ENCODE measurements around the gene DLL1.

The DLL1 gene

GRCh38 chr6:170281331-170282292, 9.3 kb downstream of the DLL1 start:
- DNase-seq (ENCODE audit: low read depth), result no peak

- DNase-seq (ENCODE audit: low read depth), result no peak
These were observed 10.2 kb downstream of the DLL1 start for GRCh38 chr6:170280689-170281045.

- DNase-seq (ENCODE audit: low read depth), result peak; percentile 44
These were observed 10.7 kb downstream of the DLL1 start for GRCh38 chr6:170279977-170280688.

DNA sequence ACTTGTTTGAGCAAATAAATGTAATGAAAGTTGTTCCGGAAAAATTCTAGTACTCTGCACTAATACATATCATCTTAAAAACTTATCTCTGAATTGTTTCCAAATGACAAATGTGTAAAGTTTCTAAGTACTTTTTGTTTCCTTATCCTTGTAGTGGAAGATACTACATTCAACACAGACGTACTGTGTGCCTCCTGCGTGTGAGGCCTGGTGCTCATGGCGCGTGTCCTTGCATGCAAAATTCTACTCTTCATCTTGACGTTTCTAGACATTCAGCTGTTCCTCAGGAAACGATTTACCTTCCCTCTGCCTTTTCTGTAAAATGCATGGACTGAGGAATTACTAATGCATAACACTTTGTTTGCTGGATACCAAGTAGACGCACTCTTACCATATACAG, 11.5 kb downstream of the DLL1 start:
- no peak for DNase-seq (ENCODE audit: low read depth)

- DNase-seq (ENCODE audit: low read depth), result no peak
These were observed 12.2 kb downstream of the DLL1 start for GRCh38 chr6:170278743-170279094.

- no peak for DNase-seq (ENCODE audit: low read depth)
These were observed 12.8 kb downstream of the DLL1 start for GRCh38 chr6:170277893-170278742.

- DNase-seq (ENCODE audit: low read depth), result no peak
These were observed 14.4 kb downstream of the DLL1 start for GRCh38 chr6:170276369-170277057.

- no peak for DNase-seq (ENCODE audit: low read depth)
These were observed 15.9 kb downstream of the DLL1 start for GRCh38 chr6:170274713-170275560.

DNA sequence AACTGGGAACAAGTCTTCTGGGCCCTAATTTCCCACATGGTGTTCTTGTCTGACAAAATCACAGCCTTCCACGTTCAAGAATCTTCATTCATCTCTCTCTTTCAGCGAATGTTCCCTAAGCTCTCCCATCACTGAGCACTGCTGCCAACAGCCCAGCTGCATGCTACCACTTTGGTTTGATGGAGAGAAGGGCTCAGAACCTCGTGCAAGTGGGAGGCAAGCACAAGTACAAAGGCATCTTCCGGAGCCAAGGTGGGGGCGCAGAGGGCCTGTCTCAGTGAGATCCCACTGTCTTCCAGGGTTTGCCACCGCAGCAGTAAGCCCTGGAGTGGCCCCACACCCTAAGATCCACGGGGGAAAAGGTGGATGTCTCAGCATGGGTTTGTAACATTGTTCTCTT, 17.2 kb downstream of the DLL1 start:
- no peak for DNase-seq (ENCODE audit: low read depth)

DNA sequence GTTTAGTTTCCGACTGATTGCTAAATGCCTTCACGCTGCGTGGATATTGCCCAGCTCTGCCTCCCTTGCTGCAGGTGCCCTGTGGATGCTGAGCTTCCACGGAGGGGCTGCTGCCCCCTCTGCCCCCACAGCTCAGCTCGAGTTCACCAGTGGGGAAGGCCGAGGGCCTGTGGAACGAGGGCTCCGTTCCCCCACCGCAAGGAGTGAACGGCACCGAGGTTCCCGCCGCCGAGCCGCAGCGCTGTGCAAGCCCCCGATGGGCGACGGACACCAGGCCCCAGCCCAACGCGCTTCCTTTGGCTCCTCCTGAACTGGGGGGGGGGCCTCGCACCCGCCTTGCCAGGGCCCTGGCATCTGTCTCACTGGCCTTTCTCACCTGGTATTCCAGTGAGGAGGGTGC, 17.7 kb downstream of the DLL1 start:
- DNase-seq (ENCODE audit: low read depth), result no peak

- DNase-seq (ENCODE audit: low read depth), result no peak
These were observed 18.4 kb downstream of the DLL1 start for GRCh38 chr6:170272341-170273065.

DNA sequence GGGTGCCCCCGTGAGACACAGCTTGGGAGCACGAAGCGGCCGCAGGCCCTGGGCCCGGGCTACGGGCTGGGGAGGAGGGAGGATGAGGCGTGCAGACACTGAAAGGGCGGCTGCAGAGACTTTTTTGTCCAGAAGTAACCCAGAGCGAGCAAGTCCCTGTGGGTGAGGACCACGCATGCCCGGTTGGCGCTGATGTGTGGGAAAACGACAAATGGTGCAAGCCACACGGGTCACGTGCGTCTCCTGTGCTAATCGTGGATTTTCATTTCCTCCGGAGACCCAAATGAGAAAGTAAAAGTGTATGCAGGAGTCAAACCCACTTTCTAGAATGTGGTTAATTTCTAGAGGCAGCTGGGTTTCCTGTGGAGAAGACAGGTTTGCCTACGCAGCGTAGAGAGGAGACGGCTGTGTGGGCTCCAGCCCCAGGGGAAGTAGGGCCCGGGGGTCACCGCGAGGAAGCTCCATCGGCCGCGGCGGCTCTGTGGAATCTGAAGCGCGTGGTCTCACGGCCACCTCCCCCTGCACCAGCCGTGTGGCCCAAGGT, 19.0 kb downstream of the DLL1 start:
- DNase-seq (ENCODE audit: low read depth), result peak; percentile 31

DNA sequence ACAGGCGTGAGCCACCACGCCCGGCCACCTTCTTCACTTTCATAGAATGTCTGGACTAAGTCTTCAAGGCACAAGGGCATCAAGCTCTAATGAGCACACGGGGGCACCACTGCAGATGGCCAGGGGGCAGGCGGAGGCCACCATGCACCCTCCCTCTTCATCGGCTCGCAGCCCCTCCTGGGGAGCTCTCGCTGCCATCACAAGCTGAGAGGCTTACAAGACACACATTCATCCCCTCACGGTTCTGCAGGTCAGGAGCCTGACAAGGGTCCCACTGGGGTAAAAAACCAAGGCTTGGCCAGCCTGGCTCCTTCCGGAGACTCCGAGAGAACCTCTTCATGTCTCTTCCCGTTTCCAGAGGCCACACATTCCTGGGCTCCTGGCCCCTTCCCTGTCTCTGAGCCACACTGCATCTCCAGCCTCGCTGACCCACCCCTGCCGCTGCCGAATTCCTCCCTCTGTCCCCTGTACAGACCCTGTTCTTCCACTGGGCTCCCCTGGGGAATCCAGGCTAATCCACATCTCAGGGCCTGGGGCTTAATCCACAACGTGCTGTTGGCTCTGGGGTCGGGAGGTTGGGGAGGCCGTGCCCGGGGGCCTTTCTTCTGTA, 19.8 kb downstream of the DLL1 start:
- DNase-seq (ENCODE audit: low read depth), result no peak

- no peak for DNase-seq (ENCODE audit: low read depth)
These were observed 20.9 kb downstream of the DLL1 start for GRCh38 chr6:170269846-170270541.

DNA sequence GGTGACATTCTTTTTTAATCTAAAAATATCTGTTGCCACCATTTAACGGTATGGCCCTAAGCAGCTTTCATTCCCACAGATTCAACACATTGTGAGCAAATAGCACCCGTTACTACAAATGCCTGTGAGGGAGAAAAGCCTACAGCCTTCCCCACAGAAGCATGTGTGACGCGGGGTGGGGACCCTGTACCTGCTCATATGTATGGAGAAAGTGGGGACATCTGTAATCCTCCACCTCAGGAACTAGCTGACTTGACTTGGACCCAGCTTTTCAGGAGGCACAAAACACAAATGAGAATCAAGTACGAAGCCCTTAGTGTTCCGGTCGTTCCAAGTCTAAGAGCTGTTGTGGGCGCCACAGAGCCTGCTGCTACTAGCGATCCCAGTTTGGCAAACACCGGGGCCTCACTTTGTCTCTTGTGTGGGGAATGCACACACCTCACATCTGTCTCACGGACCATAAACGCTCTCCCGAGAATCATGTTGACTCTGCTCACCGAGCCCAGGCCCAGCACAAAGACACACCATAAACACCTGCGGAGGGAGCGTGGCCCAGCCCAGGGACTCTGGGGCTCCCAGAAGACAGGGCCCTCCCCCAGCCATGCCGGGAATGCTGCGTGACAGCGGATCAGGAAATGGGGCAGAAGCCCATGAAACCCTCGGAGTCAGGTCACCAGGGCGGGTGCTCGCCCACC, 21.6 kb downstream of the DLL1 start:
- no peak for DNase-seq (ENCODE audit: low read depth)

- no peak for DNase-seq (ENCODE audit: low read depth)
These were observed 22.4 kb downstream of the DLL1 start for GRCh38 chr6:170268216-170269129.

GRCh38 chr6:170267688-170268087, 23.2 kb downstream of the DLL1 start:
- DNase-seq (ENCODE audit: low read depth), result no peak
